HG03342 (cell line): ENCODE measurements around the gene COL25A1.
A peak's percentile ranks its signal among the peaks of the same experiment; 100 is the strongest.

Source experiments
- ATAC-seq: cut with Tn5 transposase; IDR thresholded peaks from one replicate; pipeline ENCODE4 v1.9.1; 2021; ENCODE audit warnings: mild to moderate bottlenecking, moderate library complexity; ENCODE audit not compliant: unreplicated experiment

The COL25A1 gene

DNA sequence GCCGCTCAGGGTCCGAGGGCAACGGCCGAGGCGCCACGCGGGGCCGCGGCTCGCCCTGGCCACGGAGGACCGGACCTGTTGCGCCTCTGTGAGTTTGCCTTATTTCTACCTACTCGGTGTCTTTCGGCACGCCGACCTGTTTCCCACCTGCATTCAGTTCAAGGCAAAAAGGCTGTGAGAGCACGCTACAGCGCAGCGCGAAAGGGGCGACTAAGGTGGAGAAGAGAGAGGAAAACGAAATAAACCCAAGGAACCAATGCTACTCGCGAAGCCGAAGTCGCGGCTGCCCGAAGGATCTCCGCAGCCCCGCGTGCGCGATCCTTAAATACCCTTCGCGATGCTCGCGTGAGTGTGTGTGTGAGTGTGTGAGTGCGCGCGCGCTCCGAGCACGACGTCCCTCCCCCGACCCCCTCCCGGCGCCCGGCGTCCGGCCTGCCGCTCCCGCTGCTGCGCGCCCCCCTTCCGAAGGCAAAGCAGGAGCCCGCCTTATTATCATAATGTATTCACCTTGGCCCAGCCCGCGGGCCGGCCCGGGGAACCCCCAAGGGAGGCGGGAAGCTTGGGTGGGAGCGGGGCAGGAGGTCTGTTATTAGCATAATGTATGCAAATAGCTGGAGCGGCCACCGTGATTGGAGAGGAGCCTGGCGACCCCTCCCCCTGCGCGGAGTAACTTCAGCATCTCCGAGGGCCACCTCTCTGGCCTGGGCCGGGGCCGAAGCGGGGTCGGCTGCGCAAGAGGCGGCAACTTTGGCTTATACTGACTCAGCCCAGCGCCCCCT lies at the start of gene COL25A1:
COL25A1 (minus strand) TSS at position 298 of the 779 bp plus-strand sequence.
- ATAC-seq: no peak

DNA sequence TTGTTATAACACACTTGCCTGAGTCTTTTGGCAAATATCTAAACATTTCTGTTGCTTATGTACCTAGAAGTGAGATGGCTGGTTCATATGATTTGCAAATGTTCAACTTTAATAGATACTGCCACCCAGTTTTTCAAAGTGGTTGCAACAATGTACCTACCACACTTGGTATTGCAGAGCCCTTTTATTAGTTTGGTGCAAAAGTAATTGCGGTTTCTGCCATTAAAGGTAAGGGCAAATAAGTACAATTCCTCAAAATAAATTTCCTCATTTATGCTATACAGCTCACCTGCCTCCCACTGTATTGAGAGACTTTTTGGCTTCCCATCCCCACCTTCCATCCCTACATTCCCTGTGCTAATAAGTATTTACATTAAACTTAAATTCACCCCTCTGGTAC lies 47.7 kb upstream of the COL25A1 start:
- no peak for ATAC-seq

DNA sequence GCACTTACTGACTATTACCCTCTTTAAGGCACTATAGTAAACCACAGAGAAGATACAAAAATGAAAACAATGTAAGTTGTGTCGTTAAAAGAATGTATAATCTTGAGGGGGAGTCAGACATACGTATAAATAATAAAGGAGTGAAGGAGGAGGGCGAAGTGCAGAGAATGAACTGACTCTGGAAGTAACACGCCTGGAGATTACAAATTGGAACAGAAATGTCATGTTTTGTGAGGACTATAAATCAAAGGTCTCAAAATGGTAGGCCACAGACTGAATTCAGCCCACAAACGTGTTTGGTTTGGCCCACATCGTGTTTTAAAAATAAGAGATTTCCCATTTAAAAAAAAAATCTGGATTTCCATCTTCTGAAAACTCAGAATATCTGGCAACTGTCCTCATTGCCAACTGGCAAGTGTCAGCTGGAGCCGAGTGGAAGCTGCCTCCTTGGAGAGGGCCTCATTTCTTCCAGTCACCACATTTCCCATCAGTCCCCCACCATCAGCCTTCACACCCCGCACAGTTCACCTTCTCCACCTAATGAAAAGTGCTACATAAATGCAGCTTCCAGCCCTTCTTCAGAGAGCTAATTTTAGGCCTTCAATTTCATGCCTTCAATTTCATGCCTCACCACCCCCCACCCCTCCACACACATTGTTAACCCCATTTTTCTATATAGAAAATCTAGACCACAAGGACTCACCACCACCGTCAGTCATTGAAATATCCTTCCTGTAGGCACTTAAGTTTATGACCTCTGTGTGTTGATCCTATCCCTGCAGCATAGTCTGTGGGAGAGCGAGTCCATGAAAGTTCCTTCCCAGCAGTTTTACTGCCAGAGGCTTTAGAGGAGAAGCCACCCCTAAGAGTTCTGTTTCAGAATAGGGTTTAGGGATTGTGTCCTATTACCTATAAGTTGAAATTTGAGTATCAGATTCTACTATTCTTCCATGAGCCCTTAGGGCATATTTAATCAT lies 32.0 kb upstream of the COL25A1 start:
- ATAC-seq: no peak

DNA sequence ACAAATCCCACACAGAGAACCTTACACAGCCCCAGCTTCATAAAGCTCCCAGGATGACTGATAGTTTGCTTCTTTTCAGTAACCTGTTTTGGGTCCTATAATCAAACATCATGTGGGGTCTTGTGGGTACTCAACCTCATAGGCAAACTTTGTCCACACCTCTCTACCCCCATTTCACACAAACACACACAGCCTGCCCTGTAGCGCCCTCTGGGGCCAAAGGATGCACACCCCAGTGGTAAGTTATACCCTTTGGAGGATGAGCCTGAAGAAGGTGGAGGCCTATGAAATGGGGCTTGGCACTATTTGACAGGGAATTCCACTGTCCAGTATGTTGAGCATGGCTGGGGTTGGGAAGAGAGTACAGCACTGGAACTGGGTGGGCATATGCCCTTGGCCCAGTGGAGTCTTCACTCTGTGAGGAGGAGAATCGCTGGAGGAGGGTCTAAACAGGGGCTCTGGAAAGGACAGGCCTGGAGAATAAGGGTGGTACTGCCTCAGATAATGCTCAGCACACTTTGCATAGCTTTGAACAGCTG lies 30.5 kb upstream of the COL25A1 start:
- peak; percentile 49 for ATAC-seq

DNA sequence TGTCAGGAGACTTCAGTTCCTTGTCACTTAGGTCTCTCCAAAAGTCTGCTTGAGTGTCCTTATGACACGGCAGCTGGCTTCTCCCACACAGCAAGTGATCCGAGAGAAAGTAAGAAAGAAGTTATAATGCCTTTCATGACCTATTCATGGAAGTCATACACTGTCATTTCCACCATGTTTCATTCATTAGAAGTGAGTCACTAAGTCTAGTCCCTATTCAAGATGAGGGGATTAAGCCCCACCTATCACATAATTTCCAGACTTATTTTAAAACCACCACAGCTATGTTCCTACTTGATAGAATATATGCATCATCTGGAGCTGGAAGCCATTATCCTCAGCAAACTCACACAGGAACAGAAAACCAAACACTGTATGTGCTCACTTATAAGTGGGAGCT lies 25.2 kb upstream of the COL25A1 start:
- ATAC-seq: no peak

DNA sequence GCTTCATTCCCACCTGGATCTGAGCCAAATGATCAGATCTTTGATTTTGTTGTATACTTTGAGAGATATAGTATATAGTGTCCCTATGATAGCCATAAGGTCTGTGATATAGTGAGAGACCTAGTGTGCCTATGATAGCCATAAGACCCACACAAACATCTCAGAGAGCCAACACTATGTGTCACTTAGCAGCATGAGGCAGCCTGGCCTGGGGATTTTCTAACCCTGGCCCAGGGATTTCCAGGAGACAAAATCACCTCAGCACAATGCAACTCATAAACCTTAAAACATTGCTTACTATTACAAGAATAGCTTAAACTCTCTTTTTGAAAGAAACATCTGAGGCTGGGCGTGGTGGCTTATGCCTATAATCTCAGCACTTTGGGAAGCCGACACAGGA lies 23.2 kb upstream of the COL25A1 start:
- ATAC-seq: no peak

DNA sequence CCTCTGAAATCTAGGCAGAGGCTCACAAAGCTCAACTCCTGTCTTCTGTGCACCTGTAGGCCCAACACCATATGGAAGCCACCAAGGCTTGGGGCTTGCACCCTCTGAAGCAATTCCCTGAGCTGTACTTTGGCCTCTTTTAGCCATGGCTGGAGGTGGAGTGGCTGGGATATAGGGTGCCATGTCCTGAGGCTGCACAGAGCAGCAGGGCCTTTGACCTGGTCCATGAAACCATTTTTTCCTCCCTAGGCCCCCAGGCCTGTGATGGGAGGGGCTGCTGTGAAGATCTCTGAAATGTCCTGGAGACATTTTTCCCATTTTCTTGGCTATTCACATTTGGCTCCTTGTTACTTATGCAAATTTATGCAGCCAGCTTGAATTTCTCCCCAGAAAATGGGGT lies 20.9 kb upstream of the COL25A1 start:
- ATAC-seq: no peak

DNA sequence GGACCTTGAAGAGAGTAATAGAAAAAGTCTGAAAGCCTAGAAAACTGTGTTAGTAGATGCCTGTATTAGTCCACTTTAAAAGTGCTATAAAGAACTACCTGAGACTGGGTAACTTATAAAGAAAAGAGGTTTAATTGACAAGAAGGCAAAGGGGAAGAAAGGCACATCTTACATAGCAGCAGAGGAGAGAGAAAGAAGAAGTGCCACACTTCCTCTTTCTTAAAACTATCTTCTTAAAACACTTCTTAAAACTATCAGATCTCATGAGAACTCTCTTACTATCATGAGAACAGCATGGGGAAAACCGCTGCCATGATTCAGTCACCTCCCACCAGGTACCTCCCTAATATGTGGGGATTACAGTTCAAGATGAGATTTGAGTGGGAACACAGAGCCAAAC lies 18.8 kb upstream of the COL25A1 start:
- ATAC-seq: no peak

DNA sequence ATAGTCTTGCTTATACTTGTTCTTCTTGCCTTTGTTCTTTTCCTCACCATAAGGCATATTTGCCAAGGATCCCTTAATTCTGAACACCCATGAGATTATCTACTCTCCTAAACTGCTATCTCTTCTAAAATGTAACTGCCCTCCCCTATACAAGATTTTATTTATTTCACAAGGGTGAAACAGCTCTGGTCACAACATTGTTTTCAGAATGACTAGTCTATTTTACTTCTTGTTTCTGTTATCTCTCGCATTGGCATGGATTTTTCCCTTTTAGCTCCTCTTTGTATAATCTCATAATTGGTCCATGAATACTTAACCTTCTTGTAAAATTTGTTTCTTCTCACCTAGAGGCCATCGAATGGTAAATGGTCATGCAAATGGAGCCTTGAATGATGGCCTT lies 17.2 kb upstream of the COL25A1 start:
- ATAC-seq: peak; percentile 52

DNA sequence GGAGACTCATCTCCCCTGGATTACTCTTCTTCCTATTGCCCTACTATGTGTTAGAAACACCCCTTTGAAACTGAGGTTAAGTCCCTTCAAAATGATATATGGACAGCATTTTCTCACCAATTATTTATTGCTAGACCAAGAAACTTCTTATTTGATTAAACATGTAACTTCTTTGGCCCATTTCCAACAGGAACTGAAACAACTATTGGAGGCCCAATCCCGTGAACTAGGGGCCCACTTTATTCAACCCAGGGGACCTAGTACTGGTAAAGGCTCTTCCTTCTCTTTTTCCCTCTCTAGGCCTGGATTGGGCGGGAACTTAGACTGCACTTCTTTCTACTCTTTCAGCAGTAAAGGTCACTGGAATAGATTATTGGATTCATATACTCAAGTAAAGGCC lies 16.7 kb upstream of the COL25A1 start:
- peak; percentile 14 for ATAC-seq

DNA sequence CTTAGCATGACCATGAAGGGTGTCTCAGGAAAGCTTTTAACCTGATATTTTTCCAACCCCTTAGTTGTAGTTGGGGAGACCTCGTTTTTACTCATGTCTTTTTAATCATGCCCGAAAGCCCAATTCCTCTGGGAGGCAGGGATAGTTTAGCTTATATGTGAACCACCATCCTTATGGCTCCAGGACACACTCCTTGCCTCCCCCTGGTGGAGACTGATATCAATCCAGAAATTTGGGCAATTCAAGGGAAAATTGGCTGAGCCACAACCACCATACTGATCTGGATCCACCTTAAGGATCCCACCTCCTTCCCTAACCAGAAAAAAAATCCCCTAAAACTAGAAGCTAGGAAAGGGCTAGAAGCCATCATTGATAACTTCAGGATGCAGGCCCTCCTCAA lies 13.4 kb upstream of the COL25A1 start:
- ATAC-seq: no peak

DNA sequence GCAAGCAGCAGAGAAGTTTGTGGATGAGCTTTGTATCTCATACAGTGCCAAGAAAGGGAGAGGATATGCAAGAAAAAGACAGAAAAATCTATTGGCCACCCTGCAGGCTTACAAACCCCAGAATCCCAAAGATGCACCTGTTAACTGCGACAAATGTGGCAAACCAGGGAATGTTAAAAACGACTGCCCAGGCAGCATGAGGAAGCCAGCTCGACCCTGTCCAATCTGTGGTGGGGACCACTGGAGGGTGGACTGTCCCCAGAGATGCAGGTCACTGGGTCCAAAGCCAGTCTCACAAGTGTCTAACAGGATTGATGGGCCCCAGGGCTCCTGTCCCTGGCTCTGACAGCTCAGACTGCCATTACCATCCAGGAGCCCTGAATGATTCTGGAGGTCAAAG lies 12.9 kb upstream of the COL25A1 start:
- no peak for ATAC-seq

DNA sequence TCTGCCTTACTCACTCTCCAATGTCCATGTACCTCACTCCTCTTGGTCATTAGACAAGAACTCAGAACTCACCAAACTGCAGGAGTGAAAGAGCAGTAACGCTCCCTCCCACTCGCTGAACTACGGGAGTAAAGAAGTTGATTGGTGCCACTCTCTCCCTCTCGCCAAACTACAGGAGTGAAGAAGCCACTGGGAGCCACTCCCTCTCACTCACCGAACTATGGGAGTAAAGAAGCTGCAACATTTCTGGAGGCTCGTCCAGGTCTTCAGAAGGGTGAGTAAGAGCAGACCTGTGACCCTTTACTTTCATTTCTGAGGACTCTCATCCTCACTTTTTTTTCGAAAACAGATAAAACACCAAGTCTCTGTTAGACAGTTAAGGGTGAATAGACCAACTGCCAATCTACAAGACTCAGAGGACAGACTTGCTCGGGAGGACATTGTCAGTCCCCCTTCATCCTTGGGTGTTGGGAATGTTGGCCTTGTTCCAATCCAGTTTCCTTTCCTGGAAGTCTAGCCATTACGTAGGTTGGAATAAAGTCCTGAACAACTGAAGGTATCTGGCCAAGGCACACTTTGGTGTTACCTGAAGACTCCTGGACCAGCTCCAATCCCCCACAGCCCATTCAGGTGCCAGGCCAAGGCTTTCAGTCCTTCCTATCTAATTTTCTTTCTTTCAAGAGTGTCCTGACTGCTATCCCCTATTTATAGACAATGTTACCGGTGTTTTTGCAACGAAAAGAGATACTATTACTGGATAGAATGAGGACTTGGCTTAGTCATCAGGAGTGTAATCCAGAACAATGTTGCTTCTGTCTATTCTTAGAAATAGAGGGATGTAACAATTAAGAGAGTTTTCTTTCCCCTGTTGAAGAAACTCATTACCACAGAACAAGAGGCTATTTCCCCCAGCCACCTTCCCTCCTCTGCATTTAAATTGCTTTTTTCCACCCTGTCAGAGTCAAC lies 11.0 kb upstream of the COL25A1 start:
- ATAC-seq: no peak

DNA sequence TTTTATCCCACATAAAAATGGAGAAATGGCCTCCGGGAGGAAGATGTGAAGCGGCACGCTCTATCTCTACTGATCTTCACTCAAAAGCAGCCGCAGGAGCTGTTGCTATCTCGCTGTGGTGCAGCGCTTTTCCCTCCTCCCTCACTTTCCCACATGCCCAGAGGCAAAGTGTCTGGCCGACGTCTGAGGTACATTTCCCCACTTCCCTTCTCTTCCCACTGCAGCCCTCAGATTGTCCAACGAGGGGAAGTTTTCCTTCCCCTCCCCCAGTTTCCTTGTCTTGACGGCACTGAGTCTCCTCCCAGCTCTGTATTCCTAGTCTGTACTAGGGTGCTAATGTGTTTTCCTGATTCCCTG lies 660 bp upstream of the COL25A1 start:
- ATAC-seq: no peak

DNA sequence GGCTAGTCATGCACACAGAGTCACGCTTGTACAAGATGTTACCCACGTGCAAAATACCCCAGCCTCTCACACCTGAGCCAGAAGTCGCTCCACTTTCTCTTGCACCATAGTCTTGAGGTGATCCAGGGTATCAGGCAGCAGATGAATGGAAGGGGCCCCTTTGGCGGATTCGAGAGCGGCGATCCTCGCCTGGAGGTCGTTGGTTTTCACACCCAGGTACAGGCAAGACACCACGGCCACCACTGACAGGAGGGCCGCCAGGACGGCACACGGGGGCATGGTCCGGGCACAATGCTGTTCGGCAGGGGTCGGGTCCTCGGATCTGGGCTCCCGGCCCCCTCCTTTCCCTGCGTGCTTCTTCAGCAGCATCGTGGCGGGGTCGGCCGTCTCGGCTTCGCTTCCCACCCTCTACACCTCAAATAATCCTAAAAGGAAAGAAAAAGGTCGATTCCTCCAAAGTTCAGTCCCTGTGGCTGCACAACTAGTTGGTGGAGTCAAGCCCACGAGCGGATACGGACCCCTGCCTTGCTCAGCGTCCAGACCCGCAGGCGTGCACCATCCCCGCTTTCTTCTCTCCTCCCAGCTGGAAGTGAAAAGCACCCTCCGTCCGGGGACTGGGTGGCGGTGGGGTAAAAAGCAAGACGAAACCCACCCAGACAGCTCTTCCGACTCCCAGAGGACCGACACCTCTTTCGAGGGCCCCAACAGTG lies 652 bp downstream of the COL25A1 start:
- ATAC-seq: no peak

DNA sequence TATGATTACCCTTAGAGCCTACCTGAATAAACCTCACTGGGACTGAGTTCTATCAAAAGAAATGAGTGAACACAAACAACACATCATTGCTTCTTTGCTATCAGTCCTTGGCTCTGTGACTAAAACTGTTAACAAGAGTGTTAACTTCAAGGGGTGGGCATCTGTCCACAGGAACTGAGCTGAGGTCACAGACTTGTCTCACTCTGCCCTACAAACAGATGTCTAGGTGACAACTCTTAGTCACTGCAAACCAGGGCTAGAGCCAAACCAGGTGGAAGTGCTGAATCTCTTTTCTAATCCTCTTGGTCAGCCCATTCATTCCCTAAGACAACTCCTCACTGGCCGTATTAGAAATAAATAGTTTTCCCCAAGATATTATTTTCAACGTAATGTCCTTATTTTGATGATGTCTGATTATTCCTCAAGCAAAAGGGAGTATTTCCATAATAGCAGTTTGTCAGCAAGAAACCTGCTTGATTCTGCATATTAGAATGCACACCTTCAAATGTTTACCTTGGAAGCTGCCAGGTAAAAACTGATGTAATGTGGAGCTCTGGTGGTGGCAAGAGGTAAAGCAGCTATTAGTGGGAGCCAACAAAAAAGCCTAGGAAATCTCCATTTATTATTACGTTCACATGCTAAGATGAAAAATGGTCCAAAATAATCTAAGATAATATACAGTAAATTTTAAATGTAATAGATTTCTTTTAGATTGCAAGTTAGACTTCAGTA lies 4.0 kb downstream of the COL25A1 start:
- ATAC-seq: no peak

DNA sequence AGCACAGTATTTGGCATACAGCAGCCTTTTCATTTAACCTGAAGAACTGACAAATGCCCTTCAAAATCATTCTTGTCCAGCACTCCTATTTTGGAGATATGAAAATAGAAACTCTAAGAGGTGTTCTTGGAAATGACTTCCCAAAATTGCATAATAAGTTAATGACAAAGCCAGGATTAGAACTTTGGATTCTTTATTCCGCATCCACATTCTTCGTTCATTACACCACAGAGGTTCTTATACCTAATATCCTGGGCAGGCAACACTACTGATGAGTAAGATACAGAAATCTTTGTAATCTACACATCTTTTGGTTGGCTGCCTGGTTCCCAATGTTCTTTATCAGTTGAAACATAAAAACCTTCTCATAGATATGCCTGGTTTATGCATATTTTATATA lies 5.9 kb downstream of the COL25A1 start:
- no peak for ATAC-seq

DNA sequence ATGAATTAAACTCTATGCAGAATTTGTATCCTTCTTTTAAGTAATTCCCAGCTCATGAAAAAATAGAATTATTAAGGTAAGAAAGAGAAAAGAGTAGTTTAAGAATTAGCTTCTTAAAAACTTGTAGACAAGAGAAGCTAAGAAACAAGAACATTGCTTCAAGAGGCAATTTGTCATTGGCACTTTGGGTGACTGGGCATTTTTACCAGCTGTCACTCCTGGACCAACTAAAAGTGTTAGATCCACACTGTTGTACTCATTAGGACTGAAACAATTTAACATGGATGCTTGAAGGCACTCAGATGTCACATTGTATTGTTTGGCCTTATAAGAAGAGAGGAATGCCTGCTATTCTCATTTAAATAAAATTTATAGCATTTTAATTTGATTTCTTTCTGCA lies 7.4 kb downstream of the COL25A1 start:
- no peak for ATAC-seq

DNA sequence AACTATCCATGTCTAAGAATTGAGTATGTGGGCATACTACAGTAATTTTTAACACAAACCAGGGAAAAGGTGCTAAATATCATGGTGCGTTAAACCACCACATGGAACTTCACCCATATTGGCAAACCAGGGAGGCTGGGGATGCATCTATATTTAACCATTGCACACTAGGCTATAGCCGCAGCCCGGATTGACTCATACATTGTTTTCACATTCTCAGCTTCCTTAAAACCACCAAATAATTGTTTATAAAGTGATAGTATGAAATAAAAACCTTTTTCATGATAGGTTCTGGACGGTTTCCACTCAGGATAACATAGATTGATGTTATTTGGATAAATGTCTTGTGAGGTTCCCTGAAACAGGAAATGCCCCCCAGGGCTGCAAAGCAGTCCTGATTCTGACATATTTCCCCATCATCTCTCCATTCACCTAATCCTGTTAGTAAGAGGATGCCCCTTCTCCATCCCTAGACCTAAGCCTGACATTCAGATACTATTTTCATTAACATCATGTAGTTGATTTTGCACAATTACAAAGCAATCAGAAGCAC lies 7.9 kb downstream of the COL25A1 start:
- ATAC-seq: no peak
